Fibroblast of the aortic adventitia (primary cell): ENCODE data around the gene MUC12. TPM values are rescaled to one million over a fixed set of nuclear protein-coding genes. Genes with fewer than 3 reads are reported as not detected.
"Not testable (repeated sequence)": the region's sequence is repeated elsewhere in the genome, so short reads cannot be mapped to it uniquely, and the experiment has no call there.

Experiments used
- DNase-seq: peaks from one replicate; pipeline ENCODE4 v3.0.0-alpha.2; 2010; ENCODE audit warnings: low read depth
- H3K4me3 ChIP-seq: 2 replicates; pipeline ENCODE4 v1.5.1; 2011; ENCODE audit warnings: low read depth, mild to moderate bottlenecking, control low read depth, low read length, moderate library complexity
- total RNA-seq: library from RNA; depleted of rRNA; stranded (reverse); fragments of >200 nt; gene quantifications from 2 replicates; pipeline ENCODE4 v1.2.3, GENCODE V29; 2012; ENCODE audit warnings: low replicate concordance
- TF ChIP-seq, protein P1 (sequence below): IDR thresholded peaks from 2 replicates; pipeline ENCODE4 v1.5.1; 2011; ENCODE audit warnings: mild to moderate bottlenecking, low read length, control low read depth, inconsistent platforms; ENCODE audit not compliant: insufficient read depth

Gene MUC12
- total RNA-seq, 1 donor: not detected

GRCh38 chr7:101035941-101036340 is 66.6 kb downstream of the MUC12 start:
- TF ChIP-seq, protein P1, sequence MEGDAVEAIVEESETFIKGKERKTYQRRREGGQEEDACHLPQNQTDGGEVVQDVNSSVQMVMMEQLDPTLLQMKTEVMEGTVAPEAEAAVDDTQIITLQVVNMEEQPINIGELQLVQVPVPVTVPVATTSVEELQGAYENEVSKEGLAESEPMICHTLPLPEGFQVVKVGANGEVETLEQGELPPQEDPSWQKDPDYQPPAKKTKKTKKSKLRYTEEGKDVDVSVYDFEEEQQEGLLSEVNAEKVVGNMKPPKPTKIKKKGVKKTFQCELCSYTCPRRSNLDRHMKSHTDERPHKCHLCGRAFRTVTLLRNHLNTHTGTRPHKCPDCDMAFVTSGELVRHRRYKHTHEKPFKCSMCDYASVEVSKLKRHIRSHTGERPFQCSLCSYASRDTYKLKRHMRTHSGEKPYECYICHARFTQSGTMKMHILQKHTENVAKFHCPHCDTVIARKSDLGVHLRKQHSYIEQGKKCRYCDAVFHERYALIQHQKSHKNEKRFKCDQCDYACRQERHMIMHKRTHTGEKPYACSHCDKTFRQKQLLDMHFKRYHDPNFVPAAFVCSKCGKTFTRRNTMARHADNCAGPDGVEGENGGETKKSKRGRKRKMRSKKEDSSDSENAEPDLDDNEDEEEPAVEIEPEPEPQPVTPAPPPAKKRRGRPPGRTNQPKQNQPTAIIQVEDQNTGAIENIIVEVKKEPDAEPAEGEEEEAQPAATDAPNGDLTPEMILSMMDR: no peak
- no peak overlapping the region for H3K4me3 ChIP-seq

DNA sequence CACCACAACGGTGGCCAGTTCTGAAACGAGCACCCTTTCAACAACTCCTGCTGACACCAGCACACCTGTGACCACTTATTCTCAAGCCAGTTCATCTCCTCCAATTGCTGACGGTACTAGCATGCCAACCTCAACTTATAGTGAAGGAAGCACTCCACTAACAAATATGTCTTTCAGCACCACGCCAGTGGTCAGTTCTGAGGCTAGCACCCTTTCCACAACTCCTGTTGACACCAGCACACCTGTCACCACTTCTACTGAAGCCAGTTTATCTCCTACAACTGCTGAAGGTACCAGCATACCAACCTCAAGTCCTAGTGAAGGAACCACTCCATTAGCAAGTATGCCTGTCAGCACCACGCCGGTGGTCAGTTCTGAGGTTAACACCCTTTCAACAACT is 71.9 kb downstream of the MUC12 start:
- not testable (repeated sequence) for DNase-seq

More at GRCh38 chr7:101035941-101036340, 66.6 kb downstream of the MUC12 start:
- no peak for DNase-seq

DNA sequence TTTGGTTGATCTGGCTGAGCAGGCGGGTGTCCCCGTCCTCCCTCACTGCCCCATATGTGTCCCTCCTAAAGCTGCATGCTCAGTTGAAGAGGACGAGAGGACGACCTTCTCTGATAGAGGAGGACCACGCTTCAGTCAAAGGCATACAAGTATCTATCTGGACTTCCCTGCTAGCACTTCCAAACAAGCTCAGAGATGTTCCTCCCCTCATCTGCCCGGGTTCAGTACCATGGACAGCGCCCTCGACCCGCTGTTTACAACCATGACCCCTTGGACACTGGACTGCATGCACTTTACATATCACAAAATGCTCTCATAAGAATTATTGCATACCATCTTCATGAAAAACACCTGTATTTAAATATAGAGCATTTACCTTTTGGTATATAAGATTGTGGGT is 89.0 kb downstream of the MUC12 start:
- H3K4me3 ChIP-seq: no peak overlapping the region
- TF ChIP-seq, protein P1: no peak
- DNase-seq: peak; percentile 67

More for the DNA sequence above, 71.9 kb downstream of the MUC12 start:
- H3K4me3 ChIP-seq: not testable (repeated sequence)

- TF ChIP-seq, protein P1: no peak
- DNase-seq: no peak
- H3K4me3 ChIP-seq: no peak overlapping the region
These were observed 90.2 kb downstream of the MUC12 start for GRCh38 chr7:101059620-101059942.

DNA sequence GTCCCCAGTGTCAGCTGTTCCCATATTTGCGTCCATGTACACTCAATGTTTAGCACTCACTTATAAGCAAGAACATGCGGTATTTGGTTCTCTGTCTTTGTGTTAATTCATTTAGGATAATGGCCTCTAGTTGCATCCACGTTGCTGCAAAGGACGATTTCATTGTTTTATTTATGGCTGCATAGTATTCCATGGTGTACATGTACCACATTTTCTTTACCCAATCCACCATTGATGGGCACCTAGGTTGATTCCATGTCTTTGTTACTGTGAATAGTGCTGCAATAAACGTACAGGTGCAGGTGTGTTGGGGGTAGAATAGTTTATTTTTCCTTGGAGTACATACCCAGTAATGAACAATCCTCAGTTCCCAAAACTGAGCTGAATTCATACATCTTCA is 91.6 kb downstream of the MUC12 start:
- no peak overlapping the region for H3K4me3 ChIP-seq
- DNase-seq: no peak
- TF ChIP-seq, protein P1: no peak

- not testable (repeated sequence) for DNase-seq
These were observed 94.8 kb downstream of the MUC12 start for GRCh38 chr7:101064176-101064550.

GRCh38 chr7:101065162-101065561 is 95.8 kb downstream of the MUC12 start:
- DNase-seq, H3K4me3 ChIP-seq: not testable (repeated sequence)

More at GRCh38 chr7:101064176-101064550, 94.8 kb downstream of the MUC12 start:
- H3K4me3 ChIP-seq: not testable (repeated sequence)

GRCh38 chr7:101066141-101066832 is 96.9 kb downstream of the MUC12 start:
- DNase-seq: no peak
- TF ChIP-seq, protein P1: no peak
- no peak overlapping the region for H3K4me3 ChIP-seq
